HEK293T (cell line): ENCODE results near the gene TTLL11.

Source experiments
- CTCF ChIA-PET: fragments of 350-600 bp; formaldehyde crosslinking; extraction: SDS; loops from one replicate; lab custom pipeline; 2021; ENCODE audit warnings: antibody characterized with exemption, inconsistent platforms; lab: Yijun Ruan, JAX
- POLR2A ChIA-PET: fragments of 350-600 bp; formaldehyde crosslinking; extraction: SDS; loops from one replicate; lab custom pipeline; 2020; ENCODE audit warnings: antibody characterized with exemption, inconsistent platforms; lab: Yijun Ruan, JAX
- DNase-seq: peaks from one replicate; pipeline ENCODE4 v3.0.0; 2012; ENCODE audit warnings: mixed read lengths; ENCODE audit errors: extremely low spot score
- ARNT ChIP-seq: fragments of 450-650 bp; IDR thresholded peaks from 2 replicates; pipeline ENCODE4 v1.6.1; 2017; ENCODE audit warnings: mild to moderate bottlenecking
- BHLHE40 ChIP-seq: fragments of 450-650 bp; IDR thresholded peaks from 2 replicates; pipeline ENCODE4 v1.6.1; 2016; ENCODE audit warnings: mild to moderate bottlenecking, moderate library complexity, borderline replicate concordance
- CTBP1 ChIP-seq: fragments of 450-650 bp; IDR thresholded peaks from 2 replicates; pipeline ENCODE4 v1.6.1; 2016; ENCODE audit warnings: borderline replicate concordance
- ELF4 ChIP-seq: fragments of 450-650 bp; IDR thresholded peaks from 2 replicates; pipeline ENCODE4 v1.6.1; 2017; ENCODE audit warnings: antibody characterized with exemption
- FOXA1 ChIP-seq: fragments of 450-650 bp; IDR thresholded peaks from 2 replicates; pipeline ENCODE4 v1.6.1; 2016; ENCODE audit warnings: mild to moderate bottlenecking
- FOXK2 ChIP-seq: fragments of 450-650 bp; IDR thresholded peaks from 2 replicates; pipeline ENCODE4 v1.6.1; 2016; ENCODE audit warnings: mild to moderate bottlenecking
- FOXM1 ChIP-seq: fragments of 450-650 bp; IDR thresholded peaks from 2 replicates; pipeline ENCODE4 v1.6.1; 2017; ENCODE audit warnings: mild to moderate bottlenecking, borderline replicate concordance
- HDGF ChIP-seq: fragments of 450-650 bp; IDR thresholded peaks from 2 replicates; pipeline ENCODE4 v1.6.1; 2017; ENCODE audit warnings: antibody characterized with exemption, borderline replicate concordance
- L3MBTL2 ChIP-seq: fragments of 450-650 bp; conservative IDR thresholded peaks from 2 replicates; pipeline ENCODE4 v1.6.1; 2016; ENCODE audit warnings: mild to moderate bottlenecking
- LEF1 ChIP-seq: fragments of 450-650 bp; IDR thresholded peaks from 2 replicates; pipeline ENCODE4 v1.6.1; 2017; ENCODE audit warnings: mild to moderate bottlenecking, borderline replicate concordance
- NFRKB ChIP-seq: fragments of 450-650 bp; IDR thresholded peaks from 2 replicates; pipeline ENCODE4 v1.6.1; 2016; ENCODE audit warnings: mild to moderate bottlenecking, moderate library complexity
- SP1 ChIP-seq: fragments of 450-650 bp; IDR thresholded peaks from 2 replicates; pipeline ENCODE4 v1.6.1; 2017
- SUZ12 ChIP-seq: fragments of 450-650 bp; IDR thresholded peaks from 2 replicates; pipeline ENCODE4 v1.6.1; 2016; ENCODE audit warnings: mild to moderate bottlenecking
- TARDBP ChIP-seq: fragments of 450-650 bp; IDR thresholded peaks from 2 replicates; pipeline ENCODE4 v1.6.1; 2016
- ZNF384 ChIP-seq: fragments of 450-650 bp; IDR thresholded peaks from 2 replicates; pipeline ENCODE4 v1.6.1; 2016
- TF ChIP-seq, protein P1 (sequence below): fragments of 450-650 bp; IDR thresholded peaks from 2 replicates; pipeline ENCODE4 v1.6.1; 2016

The TTLL11 gene

DNA sequence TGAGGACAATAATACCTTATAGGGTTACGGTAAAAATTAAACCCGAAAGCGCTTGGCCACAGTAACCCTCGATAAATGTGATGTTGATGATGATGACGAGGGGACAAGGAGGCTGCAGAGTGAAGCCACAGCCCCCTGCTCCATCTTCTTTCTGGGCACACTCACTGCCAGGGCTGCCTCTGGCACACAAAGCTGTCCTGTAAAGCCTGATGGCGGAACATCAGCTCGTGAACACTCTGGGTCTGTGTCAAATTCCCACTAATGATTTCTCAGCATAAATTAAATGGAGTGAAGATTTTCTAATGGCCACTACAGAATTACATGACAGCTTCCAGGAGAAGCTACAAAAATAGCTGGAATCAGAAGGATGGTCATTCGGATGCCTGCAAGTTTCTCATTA lies 142.2 kb downstream of the TTLL11 start:
- TF ChIP-seq L3MBTL2 (no peak), CTBP1 (no peak), BHLHE40 (no peak), FOXM1 (no peak), FOXK2 (no peak), NFRKB (no peak), ZNF384 (no peak), ARNT (no peak), FOXA1 (no peak), SP1 (no peak), SUZ12 (no peak), HDGF (no peak), ELF4 (no peak), TARDBP (no peak), LEF1 (no peak)
- TF ChIP-seq, protein P1, sequence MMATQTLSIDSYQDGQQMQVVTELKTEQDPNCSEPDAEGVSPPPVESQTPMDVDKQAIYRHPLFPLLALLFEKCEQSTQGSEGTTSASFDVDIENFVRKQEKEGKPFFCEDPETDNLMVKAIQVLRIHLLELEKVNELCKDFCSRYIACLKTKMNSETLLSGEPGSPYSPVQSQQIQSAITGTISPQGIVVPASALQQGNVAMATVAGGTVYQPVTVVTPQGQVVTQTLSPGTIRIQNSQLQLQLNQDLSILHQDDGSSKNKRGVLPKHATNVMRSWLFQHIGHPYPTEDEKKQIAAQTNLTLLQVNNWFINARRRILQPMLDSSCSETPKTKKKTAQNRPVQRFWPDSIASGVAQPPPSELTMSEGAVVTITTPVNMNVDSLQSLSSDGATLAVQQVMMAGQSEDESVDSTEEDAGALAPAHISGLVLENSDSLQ, result no peak
- DNase-seq, result no peak
- POLR2A ChIA-PET, result no interaction called here
- CTCF ChIA-PET, result no interaction called here

DNA sequence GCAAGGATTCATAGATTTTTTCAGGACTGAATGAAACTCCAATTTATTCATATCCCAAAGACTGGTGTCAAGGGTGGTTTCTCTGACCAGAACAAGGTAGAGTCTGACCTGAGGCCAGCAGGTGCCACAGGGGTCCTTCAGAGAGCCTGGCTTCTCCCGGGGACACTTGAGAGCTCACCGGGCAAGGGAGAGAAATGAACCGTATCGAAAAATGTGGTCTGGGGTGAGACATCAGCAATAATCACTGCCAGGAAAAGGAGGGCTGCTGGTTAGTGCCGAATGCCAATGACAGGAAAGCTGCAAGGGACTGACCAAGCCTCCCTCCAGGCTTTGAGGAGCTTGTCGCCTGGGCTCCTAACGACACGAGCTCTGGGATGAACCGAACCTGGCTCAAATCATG lies 142.7 kb downstream of the TTLL11 start:
- ChIA-PET CTCF (no interaction called here), POLR2A (no interaction called here)
- TF ChIP-seq, protein P1, result no peak
- no peak for TF ChIP-seq SP1
- no peak for TF ChIP-seq L3MBTL2
- TF ChIP-seq HDGF, result no peak
- no peak for TF ChIP-seq FOXK2
- no peak for TF ChIP-seq ARNT
- TF ChIP-seq LEF1, result no peak
- TF ChIP-seq NFRKB, result no peak
- TF ChIP-seq FOXM1, result no peak
- no peak for TF ChIP-seq CTBP1
- TF ChIP-seq SUZ12, result no peak
- TF ChIP-seq ELF4, result no peak
- no peak for TF ChIP-seq BHLHE40
- TF ChIP-seq FOXA1, result no peak
- DNase-seq, result no peak

DNA sequence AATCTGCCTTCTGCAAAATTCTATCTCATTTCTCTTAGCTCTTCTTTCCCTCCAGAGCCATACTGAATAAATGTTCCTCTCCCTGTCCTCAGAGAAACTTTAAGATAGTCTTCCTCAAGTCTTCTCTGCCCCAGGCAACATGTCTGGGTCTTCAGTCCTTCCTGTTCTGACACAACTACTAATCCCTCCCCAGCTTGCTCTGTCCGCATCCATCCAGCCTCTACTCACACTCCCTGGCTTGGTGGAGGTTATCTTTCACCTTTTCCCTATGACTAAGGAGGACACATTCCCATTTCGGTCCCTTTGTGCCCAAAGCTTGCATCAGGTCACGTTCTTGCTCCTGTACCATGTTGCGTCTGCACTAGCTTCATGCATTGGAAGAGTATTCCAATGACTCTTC lies 143.3 kb downstream of the TTLL11 start:
- ChIA-PET POLR2A (no interaction called here), CTCF (no interaction called here)
- TF ChIP-seq HDGF (no peak), CTBP1 (no peak), ARNT (no peak), FOXA1 (no peak), BHLHE40 (no peak), LEF1 (no peak), ZNF384 (no peak), ELF4 (no peak)
- DNase-seq, result no peak

DNA sequence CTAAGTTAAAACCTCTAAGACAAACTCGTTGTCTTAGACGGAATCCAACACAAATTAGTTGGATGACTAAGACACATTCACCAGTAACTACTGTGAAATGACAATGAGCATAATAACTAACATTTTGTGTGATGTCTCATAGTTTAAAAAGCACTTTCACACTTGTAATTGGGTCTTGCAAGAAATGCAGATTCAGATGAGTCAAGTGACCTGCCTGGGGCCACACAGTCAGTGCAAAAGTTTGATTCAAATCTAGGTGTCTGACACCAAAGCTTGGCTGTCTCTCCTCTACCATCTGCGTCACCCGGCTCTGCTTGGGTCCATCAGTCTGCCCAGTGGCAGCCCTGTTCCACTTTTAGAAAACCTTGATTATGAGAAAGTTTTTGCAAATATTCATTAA lies 143.7 kb downstream of the TTLL11 start:
- POLR2A ChIA-PET, result no interaction called here
- TF ChIP-seq ZNF384 (no peak), FOXM1 (no peak), SUZ12 (no peak), FOXA1 (no peak), NFRKB (no peak), BHLHE40 (no peak), HDGF (no peak), LEF1 (no peak), L3MBTL2 (no peak), ELF4 (no peak), TARDBP (no peak), SP1 (no peak), CTBP1 (no peak), ARNT (no peak)
- TF ChIP-seq, protein P1, result no peak
- no peak for DNase-seq
- CTCF ChIA-PET, result no interaction called here

DNA sequence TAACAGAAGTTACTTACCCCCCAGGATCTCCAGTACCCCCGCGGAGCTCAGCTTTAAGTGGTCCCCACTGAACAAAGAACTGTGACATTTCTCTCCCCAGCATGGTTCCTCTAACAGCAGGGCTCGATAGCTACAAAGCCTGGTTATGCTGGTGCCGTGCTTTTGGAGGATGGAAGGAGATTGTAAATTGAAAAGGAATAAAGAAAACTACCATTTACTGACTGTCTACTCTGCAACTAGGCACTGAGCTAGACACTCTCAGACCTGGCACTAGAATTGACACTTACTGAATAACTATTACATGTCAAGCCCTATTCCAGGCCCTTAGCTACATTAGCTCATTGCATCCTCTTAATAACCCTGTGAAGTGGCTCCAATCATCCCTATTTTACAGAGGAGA lies 145.3 kb downstream of the TTLL11 start:
- TF ChIP-seq BHLHE40 (no peak), SUZ12 (no peak), FOXA1 (no peak), FOXK2 (no peak), ZNF384 (no peak), ARNT (no peak), ELF4 (no peak), HDGF (no peak), SP1 (no peak), CTBP1 (no peak), L3MBTL2 (no peak), NFRKB (no peak)
- no peak for DNase-seq
- ChIA-PET POLR2A (no interaction called here), CTCF (interaction anchor here (0.5 kb wide), 1 partner anchor 28 kb away, joined by 3 read pairs; no protein-coding TSS in a partner anchor)

DNA sequence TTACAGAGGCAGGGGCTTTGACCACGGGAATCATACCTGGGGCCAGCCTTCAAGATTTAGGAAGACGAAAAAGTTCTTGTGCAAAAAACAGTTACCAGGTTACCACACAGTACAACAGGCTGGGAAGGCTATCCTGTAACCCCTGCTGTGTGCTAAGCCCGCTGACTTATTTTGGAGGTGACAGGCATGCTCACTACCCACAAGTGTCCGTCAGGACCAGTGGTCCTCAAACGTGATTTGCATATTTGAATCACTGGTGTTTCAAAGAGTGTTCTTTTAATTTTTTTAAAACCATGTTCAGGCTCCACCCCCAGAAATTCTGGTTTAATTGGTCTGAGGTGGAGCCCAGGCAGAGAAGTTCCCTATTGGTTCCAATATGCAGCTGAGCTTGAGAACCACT lies 146.6 kb downstream of the TTLL11 start:
- TF ChIP-seq HDGF, result no peak
- no peak for TF ChIP-seq CTBP1
- no peak for DNase-seq
- ChIA-PET POLR2A (no interaction called here), CTCF (no interaction called here)
